Tibial nerve (tissue), 4 donors: ENCODE measurements around the gene PPP1R14C. TPM values are rescaled to one million over a fixed set of nuclear protein-coding genes. Genes with fewer than 3 reads are reported as not detected.

Source experiments
- DNase-seq, 2 donors: peaks; one replicate each; pipeline ENCODE4 v3.0.0-alpha.2; 2019; ENCODE audit warnings: low spot score in 2 of 2
- H3K27ac ChIP-seq, 4 donors: fragments of 200-600 bp; sonication (generic) in 3 of 4; one replicate each; pipeline ENCODE4 v1.5.1; 2017 to 2019; ENCODE audit warnings: mild to moderate bottlenecking in 1 of 4
- H3K27me3 ChIP-seq, 2 donors: fragments of 200-600 bp; sonication (generic) in 1 of 2; one replicate each; pipeline versions ENCODE4 v1.5.1 to v1.6.0; 2017 to 2019
- H3K36me3 ChIP-seq, 3 donors: fragments of 200-600 bp; sonication (generic); one replicate each; pipeline ENCODE4 v1.5.1; 2018 to 2019
- H3K4me1 ChIP-seq, 4 donors: fragments of 200-600 bp; sonication (generic) in 3 of 4; one replicate each; pipeline ENCODE4 v1.5.1; 2017 to 2019
- H3K4me3 ChIP-seq, 4 donors: fragments of 200-600 bp; sonication (generic) in 3 of 4; one replicate each; pipeline ENCODE4 v1.5.1; 2017 to 2019; ENCODE audit warnings: mild to moderate bottlenecking in 1 of 4, moderate library complexity in 1 of 4
- H3K9me3 ChIP-seq, 4 donors: fragments of 200-600 bp; sonication (generic) in 3 of 4; one replicate each; pipeline ENCODE4 v1.5.1; 2017 to 2019
- EP300 ChIP-seq, 2 donors: sonication (generic); formaldehyde crosslinking; IDR thresholded peaks; one replicate each; pipeline ENCODE4 v1.6.1; 2017; ENCODE audit warnings: antibody characterized with exemption in 2 of 2, mild to moderate bottlenecking in 1 of 2
- POLR2A ChIP-seq, 2 donors: fragments of 450-650 bp; IDR thresholded peaks; one replicate each; pipeline ENCODE4 v1.6.1; 2017; ENCODE audit warnings: antibody characterized with exemption in 2 of 2, mild to moderate bottlenecking in 2 of 2, moderate library complexity in 2 of 2
- WGBS, 2 donors: methylation state at CpG; one replicate each; pipeline ENCODE4 v1.1.5; 2018; 5-methylcytosine and 5-hydroxymethylcytosine counted together
- total RNA-seq, 4 donors: library from RNA; depleted of rRNA; stranded (reverse); fragments of >200 nt; gene quantifications; one replicate each; pipeline ENCODE4 v1.1.0, GENCODE V29; 2016
- TF ChIP-seq, protein P1 (sequence below), 5 experiments: fragments of 200-600 bp in 3 of 5; fragments of 450-650 bp in 2 of 5; sonication (generic) in 3 of 5; IDR thresholded peaks; one replicate each; pipeline ENCODE4 v1.5.1; 2016 to 2019; ENCODE audit warnings: antibody characterized with exemption in 5 of 5, mild to moderate bottlenecking in 3 of 5, moderate library complexity in 2 of 5

The PPP1R14C gene
- total RNA-seq, 4 donors from 2014 or later, result 0.42 TPM; not detected in 3

- DNase-seq, result no peak
- no peaks in the 10 kb centered on the region for H3K27me3 ChIP-seq
- H3K9me3 ChIP-seq, result peaks cover 0 to 3% (median 0%) of the 10 kb centered on the region in 4 donors
- H3K27ac ChIP-seq, result no peak overlapping the region
- H3K4me1 ChIP-seq, result no peaks in the 10 kb centered on the region
- no peak overlapping the region for H3K4me3 ChIP-seq
- TF ChIP-seq, protein P1, sequence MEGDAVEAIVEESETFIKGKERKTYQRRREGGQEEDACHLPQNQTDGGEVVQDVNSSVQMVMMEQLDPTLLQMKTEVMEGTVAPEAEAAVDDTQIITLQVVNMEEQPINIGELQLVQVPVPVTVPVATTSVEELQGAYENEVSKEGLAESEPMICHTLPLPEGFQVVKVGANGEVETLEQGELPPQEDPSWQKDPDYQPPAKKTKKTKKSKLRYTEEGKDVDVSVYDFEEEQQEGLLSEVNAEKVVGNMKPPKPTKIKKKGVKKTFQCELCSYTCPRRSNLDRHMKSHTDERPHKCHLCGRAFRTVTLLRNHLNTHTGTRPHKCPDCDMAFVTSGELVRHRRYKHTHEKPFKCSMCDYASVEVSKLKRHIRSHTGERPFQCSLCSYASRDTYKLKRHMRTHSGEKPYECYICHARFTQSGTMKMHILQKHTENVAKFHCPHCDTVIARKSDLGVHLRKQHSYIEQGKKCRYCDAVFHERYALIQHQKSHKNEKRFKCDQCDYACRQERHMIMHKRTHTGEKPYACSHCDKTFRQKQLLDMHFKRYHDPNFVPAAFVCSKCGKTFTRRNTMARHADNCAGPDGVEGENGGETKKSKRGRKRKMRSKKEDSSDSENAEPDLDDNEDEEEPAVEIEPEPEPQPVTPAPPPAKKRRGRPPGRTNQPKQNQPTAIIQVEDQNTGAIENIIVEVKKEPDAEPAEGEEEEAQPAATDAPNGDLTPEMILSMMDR (IDR thresholded peaks at IDR 0.05), result no peak
- no peak for TF ChIP-seq POLR2A (IDR thresholded peaks at IDR 0.05)
- no peak for TF ChIP-seq EP300 (IDR thresholded peaks at IDR 0.05)
- 62 to 74% methylated on average over 4 of the region's 4 CpGs for WGBS, 2 donors
- no peaks in the 10 kb centered on the region for H3K36me3 ChIP-seq
Observed at GRCh38 chr6:150269857-150270223, 127.0 kb downstream of the PPP1R14C start.

- Histone ChIP-seq H3K4me1 (no peaks in the 10 kb centered on the region), H3K9me3 (peaks cover 0 to 3% (median 0%) of the 10 kb centered on the region in 4 donors), H3K36me3 (no peaks in the 10 kb centered on the region), H3K27ac (no peak overlapping the region), H3K4me3 (no peak overlapping the region), H3K27me3 (no peaks in the 10 kb centered on the region)
- no peak for DNase-seq
- TF ChIP-seq, protein P1 (IDR thresholded peaks at IDR 0.05), result no peak
- no peak for TF ChIP-seq EP300 (IDR thresholded peaks at IDR 0.05)
- TF ChIP-seq POLR2A (IDR thresholded peaks at IDR 0.05), result no peak
- 81 to 83% methylated on average over 9 of the region's 9 CpGs for WGBS, 2 donors
Observed at GRCh38 chr6:150270330-150271052, 127.6 kb downstream of the PPP1R14C start.

GRCh38 chr6:150271172-150271500 is 128.3 kb downstream of the PPP1R14C start:
- H3K4me1 ChIP-seq, result no peaks in the 10 kb centered on the region
- no peak overlapping the region for H3K27ac ChIP-seq
- WGBS, 2 donors, result 90 to 100% methylated on average over 1 of the region's 1 CpG
- peaks cover 0 to 3% (median 0%) of the 10 kb centered on the region in 4 donors for H3K9me3 ChIP-seq
- H3K27me3 ChIP-seq, result no peaks in the 10 kb centered on the region
- TF ChIP-seq, protein P1 (IDR thresholded peaks at IDR 0.05), result no peak
- TF ChIP-seq EP300 (IDR thresholded peaks at IDR 0.05) (no peak), POLR2A (IDR thresholded peaks at IDR 0.05) (no peak)
- no peak for DNase-seq
- H3K36me3 ChIP-seq, result no peaks in the 10 kb centered on the region
- no peak overlapping the region for H3K4me3 ChIP-seq

DNA sequence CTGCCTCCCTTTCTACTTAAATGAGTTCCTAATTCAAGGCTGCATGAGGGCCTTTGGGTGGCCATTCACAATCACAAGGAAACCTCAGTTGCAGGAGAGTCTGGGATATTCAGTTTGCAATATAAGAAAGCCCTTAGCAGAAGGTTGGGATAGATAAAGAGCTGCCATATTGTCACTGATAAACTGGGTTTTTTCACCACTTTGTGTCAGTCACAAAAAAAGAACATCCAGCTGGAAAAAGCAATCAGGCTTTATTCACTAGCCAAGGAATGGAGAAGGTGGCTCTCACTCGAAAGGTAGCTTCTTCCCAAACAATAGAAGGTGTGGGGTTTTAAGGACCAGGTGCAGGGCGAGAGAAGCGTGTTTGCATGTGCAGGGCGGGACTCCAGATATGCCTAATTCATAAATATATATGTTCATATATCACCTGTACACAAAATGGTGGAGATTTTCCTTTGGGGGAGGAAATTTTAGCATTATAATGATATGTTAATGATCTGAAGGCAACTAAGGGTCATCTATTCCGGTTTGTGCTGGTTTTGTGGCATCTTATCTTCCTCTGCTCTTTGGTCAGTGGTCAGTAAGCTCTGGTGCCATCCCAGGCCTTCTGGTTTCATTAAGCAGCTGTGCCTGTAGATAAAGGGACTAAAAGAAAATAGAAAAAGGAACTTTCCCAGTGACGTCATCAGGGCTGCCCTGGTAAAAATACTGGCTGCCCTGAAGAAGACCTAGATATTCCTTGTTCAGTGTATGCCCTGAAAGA is 128.8 kb downstream of the PPP1R14C start:
- 89 to 92% methylated on average over 6 of the region's 6 CpGs for WGBS, 2 donors
- Histone ChIP-seq H3K4me1 (no peaks in the 10 kb centered on the region), H3K9me3 (peaks cover 0 to 3% (median 0%) of the 10 kb centered on the region in 4 donors), H3K36me3 (no peaks in the 10 kb centered on the region), H3K27ac (no peak overlapping the region), H3K27me3 (no peaks in the 10 kb centered on the region), H3K4me3 (no peak overlapping the region)
- no peak for TF ChIP-seq EP300 (IDR thresholded peaks at IDR 0.05)
- DNase-seq, result no peak

GRCh38 chr6:150272264-150272975 is 129.6 kb downstream of the PPP1R14C start:
- 86 to 89% methylated on average over 7 of the region's 7 CpGs for WGBS, 2 donors
- DNase-seq, result no peak
- TF ChIP-seq POLR2A (IDR thresholded peaks at IDR 0.05) (no peak), EP300 (IDR thresholded peaks at IDR 0.05) (no peak)
- TF ChIP-seq, protein P1 (IDR thresholded peaks at IDR 0.05), result no peak

More at GRCh38 chr6:150272264-150272975, 129.6 kb downstream of the PPP1R14C start:
- Histone ChIP-seq H3K9me3 (peaks cover 0 to 3% (median 0%) of the 10 kb centered on the region in 4 donors), H3K27me3 (no peaks in the 10 kb centered on the region), H3K4me3 (no peak overlapping the region), H3K4me1 (peaks cover 0 to 6% (median 0%) of the 10 kb centered on the region in 4 donors), H3K36me3 (no peaks in the 10 kb centered on the region), H3K27ac (no peak overlapping the region)
